Tibial nerve (tissue), 3 donors: Measurements from ENCODE around the gene KAZN.

ENCODE experiments used
- CTCF ChIP-seq, 5 experiments: fragments of 200-600 bp in 3 of 5; fragments of 450-650 bp in 2 of 5; sonication (generic) in 3 of 5; IDR thresholded peaks; one replicate each; pipeline ENCODE4 v1.5.1; 2016 to 2019; ENCODE audit warnings: antibody characterized with exemption in 5 of 5, mild to moderate bottlenecking in 3 of 5, moderate library complexity in 2 of 5
- POLR2A ChIP-seq, 2 donors: fragments of 450-650 bp; IDR thresholded peaks; one replicate each; pipeline ENCODE4 v1.6.1; 2017; ENCODE audit warnings: antibody characterized with exemption in 2 of 2, mild to moderate bottlenecking in 2 of 2, moderate library complexity in 2 of 2

- TF ChIP-seq POLR2A (IDR thresholded peaks at IDR 0.05), result no peak
- TF ChIP-seq CTCF (IDR thresholded peaks at IDR 0.05), result no peak
These were observed 504.7 kb downstream of the KAZN start for GRCh38 chr1:15103211-15103610.
